Chondrocyte (in vitro differentiated cells): ENCODE measurements around the gene ZNF761. TPM values are rescaled to one million over a fixed set of nuclear protein-coding genes. Genes with fewer than 3 reads are reported as not detected.
"Not testable (repeated sequence)": the region's sequence is repeated elsewhere in the genome, so short reads cannot be mapped to it uniquely, and the experiment has no call there.

Experiments
- DNase-seq: peaks from one replicate; pipeline ENCODE4 v3.0.0; 2021; ENCODE audit warnings: mixed read lengths, low spot score
- H3K27ac Mint-ChIP-seq: one replicate; pipeline ENCODE4 v1.8.0; 2021; ENCODE audit warnings: mild to moderate bottlenecking, moderate library complexity, mixed read lengths; ENCODE audit not compliant: unreplicated experiment
- H3K27me3 Mint-ChIP-seq: 2 replicates; pipeline ENCODE4 v1.8.0; 2021; ENCODE audit warnings: low read depth, mixed read lengths
- H3K36me3 Mint-ChIP-seq: 2 replicates; pipeline ENCODE4 v1.8.0; 2021; ENCODE audit warnings: low read depth, mixed read lengths
- H3K4me1 Mint-ChIP-seq: 2 replicates; pipeline ENCODE4 v1.8.0; 2021; ENCODE audit warnings: low read depth, mild to moderate bottlenecking, mixed read lengths
- H3K4me3 Mint-ChIP-seq: one replicate; pipeline ENCODE4 v1.8.0; 2021; ENCODE audit warnings: mild to moderate bottlenecking, moderate library complexity, mixed read lengths; ENCODE audit not compliant: unreplicated experiment
- H3K9me3 Mint-ChIP-seq: 2 replicates; pipeline ENCODE4 v1.8.0; 2021; ENCODE audit warnings: low read depth, mixed read lengths
- CTCF ChIP-seq: fragments of 200-600 bp; sonication (generic); IDR thresholded peaks from 2 replicates; pipeline ENCODE4 v1.5.0; 2021; ENCODE audit warnings: antibody characterized with exemption, mild to moderate bottlenecking, moderate library complexity
- total RNA-seq: library from RNA; stranded (reverse); gene quantifications from 3 replicates; pipeline ENCODE4 v1.2.1, GENCODE V29; 2021

The ZNF761 gene
- total RNA-seq, 1 donor from 2014 or later = 8.0 TPM

- Mint-ChIP-seq H3K4me1 (no peaks in the 10 kb centered on the region), H3K4me3 (no peak overlapping the region), H3K36me3 (peaks cover 83% of the 10 kb centered on the region), H3K27me3 (no peaks in the 10 kb centered on the region), H3K27ac (no peak overlapping the region), H3K9me3 (peaks cover 71% of the 10 kb centered on the region)
- DNase-seq = no peak
- TF ChIP-seq CTCF = no peak
These were observed 24.0 kb downstream of the ZNF761 start for GRCh38 chr19:53455828-53456227.

GRCh38 chr19:53460131-53460721 is 28.4 kb downstream of the ZNF761 start:
- H3K27me3 Mint-ChIP-seq, H3K4me3 Mint-ChIP-seq, H3K27ac Mint-ChIP-seq, DNase-seq, H3K4me1 Mint-ChIP-seq: not testable (repeated sequence)
- peaks cover 67% of the 10 kb centered on the region for H3K9me3 Mint-ChIP-seq
- H3K36me3 Mint-ChIP-seq = peaks cover 49% of the 10 kb centered on the region

- Mint-ChIP-seq H3K27me3 (no peaks in the 10 kb centered on the region), H3K4me1 (peaks cover 5% of the 10 kb centered on the region), H3K9me3 (peaks cover 53% of the 10 kb centered on the region), H3K4me3 (no peak overlapping the region), H3K27ac (no peak overlapping the region), H3K36me3 (peaks cover 33% of the 10 kb centered on the region)
- no peak for DNase-seq
- no peak for TF ChIP-seq CTCF
These were observed 30.1 kb downstream of the ZNF761 start for GRCh38 chr19:53461866-53462265.

- no peak for TF ChIP-seq CTCF
These were observed 31.1 kb downstream of the ZNF761 start for GRCh38 chr19:53462861-53463260.

GRCh38 chr19:53463263-53463662 is 31.5 kb downstream of the ZNF761 start:
- Mint-ChIP-seq H3K9me3 (peaks cover 43% of the 10 kb centered on the region), H3K27me3 (no peaks in the 10 kb centered on the region), H3K4me1 (peaks cover 10% of the 10 kb centered on the region), H3K4me3 (no peak overlapping the region), H3K36me3 (peaks cover 21% of the 10 kb centered on the region), H3K27ac (no peak overlapping the region)
- DNase-seq = no peak
- TF ChIP-seq CTCF = no peak

More at GRCh38 chr19:53462861-53463260, 31.1 kb downstream of the ZNF761 start:
- Mint-ChIP-seq H3K36me3 (peaks cover 25% of the 10 kb centered on the region), H3K27me3 (no peaks in the 10 kb centered on the region), H3K9me3 (peaks cover 46% of the 10 kb centered on the region), H3K4me3 (no peak overlapping the region), H3K4me1 (peaks cover 6% of the 10 kb centered on the region), H3K27ac (no peak overlapping the region)
- DNase-seq = no peak
